Mesodermal cell (in vitro differentiated cells): ENCODE data around the gene ACSL4.
"Not testable (repeated sequence)": the region's sequence is repeated elsewhere in the genome, so short reads cannot be mapped to it uniquely, and the experiment has no call there.

Experiments
- H3K27ac ChIP-seq: 2 replicates; pipeline ENCODE4 v1.7.0; 2013; ENCODE audit warnings: mild to moderate bottlenecking, low read depth, low read length, moderate library complexity; ENCODE audit not compliant: severe bottlenecking
- H3K36me3 ChIP-seq: 2 replicates; pipeline ENCODE4 v1.7.1; 2013; ENCODE audit warnings: mild to moderate bottlenecking, low read length, moderate library complexity; ENCODE audit not compliant: control insufficient read depth, insufficient read depth
- H3K4me1 ChIP-seq: one replicate; pipeline ENCODE4 v1.7.1; 2013; ENCODE audit warnings: mild to moderate bottlenecking, low read length; ENCODE audit not compliant: insufficient read depth, control insufficient read depth, poor library complexity, severe bottlenecking
- H3K4me3 ChIP-seq: 2 replicates; pipeline ENCODE4 v1.7.0; 2013; ENCODE audit warnings: low read length, control low read depth, mild to moderate bottlenecking; ENCODE audit not compliant: insufficient read depth, poor library complexity, severe bottlenecking; ENCODE audit errors: extremely low read depth
- H3K9me3 ChIP-seq: 2 replicates; pipeline ENCODE4 v1.7.1; 2013; ENCODE audit warnings: mild to moderate bottlenecking, low read length, moderate library complexity; ENCODE audit not compliant: control insufficient read depth
- WGBS, 2 experiments: methylation state at CpG; one replicate each; pipeline ENCODE4 v1.1.5; 2013; ENCODE audit warnings: missing lambda C conversion rate in 2 of 2; ENCODE audit not compliant: insufficient coverage in 2 of 2; 5-methylcytosine and 5-hydroxymethylcytosine counted together

Gene ACSL4

GRCh38 chrX:109753256-109753655, 20.2 kb upstream of the ACSL4 start:
- H3K9me3 ChIP-seq, result no peaks in the 10 kb centered on the region
- 100% methylated on average over 1 of the region's 4 CpGs; no CpG with 5 or more reads in 1 of the 2 experiments for WGBS, 2 experiments
- H3K36me3 ChIP-seq, result no peaks in the 10 kb centered on the region
- H3K4me3 ChIP-seq, result no peak overlapping the region
- H3K4me1 ChIP-seq, result no peaks in the 10 kb centered on the region
- no peak overlapping the region for H3K27ac ChIP-seq

DNA sequence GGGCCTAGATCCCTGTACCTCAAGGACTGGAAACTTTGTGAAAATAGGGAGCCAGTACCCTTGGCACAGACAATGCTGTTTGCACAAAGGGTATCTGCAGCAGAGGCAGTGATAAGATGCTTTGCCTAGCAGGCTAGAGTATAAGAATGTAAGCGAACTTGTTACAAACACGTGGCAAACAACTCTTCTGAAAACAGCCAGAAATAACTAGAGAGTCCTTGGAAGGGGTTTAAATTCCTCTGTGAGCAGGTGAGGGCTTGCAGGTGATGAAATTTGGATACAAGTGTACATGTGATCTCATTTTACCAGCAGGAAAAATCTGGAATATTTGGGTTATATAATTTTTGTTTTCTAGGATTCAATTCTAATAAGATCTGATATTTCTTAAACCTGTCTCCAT, 18.6 kb upstream of the ACSL4 start:
- no peaks in the 10 kb centered on the region for H3K36me3 ChIP-seq
- H3K4me3 ChIP-seq, result no peak overlapping the region

DNA sequence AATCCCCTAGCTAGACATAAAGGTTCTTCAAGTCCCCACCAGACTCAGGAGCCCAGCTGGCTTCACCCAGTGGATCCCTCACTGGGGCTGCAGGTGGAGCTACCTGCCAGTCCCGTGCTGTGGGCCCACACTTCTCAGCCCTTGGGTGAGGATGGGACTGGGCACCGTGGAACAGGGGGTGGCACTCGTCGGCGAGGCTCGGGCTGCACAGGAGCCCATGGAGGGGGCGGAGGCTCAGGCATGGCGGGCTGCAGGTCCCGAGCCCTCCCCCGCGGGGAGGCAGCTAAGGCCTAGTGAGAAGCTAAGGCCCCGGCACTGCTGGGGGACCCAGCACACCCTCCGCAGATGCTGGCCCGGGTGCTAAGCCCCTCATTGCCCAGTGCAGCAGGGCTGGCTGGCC, 16.1 kb upstream of the ACSL4 start:
- Histone ChIP-seq H3K4me3 (no peak overlapping the region), H3K4me1 (no peaks in the 10 kb centered on the region), H3K9me3 (no peaks in the 10 kb centered on the region), H3K27ac (no peak overlapping the region), H3K36me3 (no peaks in the 10 kb centered on the region)
- 92% methylated on average over 2 of the region's 14 CpGs; no CpG with 5 or more reads in 1 of the 2 experiments for WGBS, 2 experiments

More for the DNA sequence above, 18.6 kb upstream of the ACSL4 start:
- WGBS, 2 experiments, result no CpG with 5 or more reads among the region's 2 CpGs
- no peaks in the 10 kb centered on the region for H3K4me1 ChIP-seq
- H3K27ac ChIP-seq, result no peak overlapping the region
- H3K9me3 ChIP-seq, result no peaks in the 10 kb centered on the region

DNA sequence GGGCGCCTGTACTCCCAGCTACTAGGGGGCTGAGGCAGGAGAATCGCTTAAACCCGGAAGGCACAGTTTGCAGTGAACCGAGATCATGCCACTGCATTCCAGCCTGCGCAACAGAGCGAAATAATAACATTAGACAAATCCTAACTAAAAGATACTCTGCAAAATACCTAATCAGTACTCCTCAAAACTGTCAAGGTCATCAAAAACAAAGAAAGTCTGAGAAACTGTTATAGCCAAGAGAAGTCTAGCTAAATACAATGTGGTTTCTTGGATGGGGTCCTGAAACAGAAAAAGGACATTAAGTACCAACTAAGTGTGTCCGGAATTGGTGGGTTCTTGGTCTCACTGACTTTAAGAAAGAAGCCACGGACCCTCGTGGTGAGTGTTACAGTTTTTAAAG, 14.6 kb upstream of the ACSL4 start:
- WGBS, 2 experiments, result 95% methylated on average over 3 to 4 of the region's 9 CpGs
- no peak overlapping the region for H3K4me3 ChIP-seq
- no peaks in the 10 kb centered on the region for H3K9me3 ChIP-seq
- H3K4me1 ChIP-seq, result no peaks in the 10 kb centered on the region
- H3K36me3 ChIP-seq, result no peaks in the 10 kb centered on the region
- H3K27ac ChIP-seq, result no peak overlapping the region

DNA sequence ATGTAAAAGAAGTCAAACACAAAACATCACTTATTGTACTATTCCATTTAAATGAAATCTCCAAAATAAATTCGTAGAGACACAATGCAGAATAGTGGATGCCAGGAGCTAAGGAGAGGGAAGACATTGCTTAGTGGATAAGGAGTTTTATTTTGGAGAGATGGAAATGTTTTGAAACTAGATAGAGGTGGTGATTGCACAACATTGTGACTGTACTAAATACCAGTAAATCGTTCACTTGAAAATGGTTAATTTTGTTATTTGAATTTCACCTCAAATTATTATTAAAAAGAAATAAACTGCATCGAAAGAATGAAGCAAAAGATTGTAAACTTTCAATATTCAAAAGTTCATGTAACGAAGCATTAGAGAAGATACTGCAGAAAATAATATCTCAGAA, 9.7 kb upstream of the ACSL4 start:
- WGBS, 2 experiments, result no CpG with 5 or more reads among the region's 4 CpGs
- Histone ChIP-seq H3K4me1 (no peaks in the 10 kb centered on the region), H3K9me3 (no peaks in the 10 kb centered on the region), H3K4me3 (no peak overlapping the region), H3K36me3 (no peaks in the 10 kb centered on the region), H3K27ac (no peak overlapping the region)

DNA sequence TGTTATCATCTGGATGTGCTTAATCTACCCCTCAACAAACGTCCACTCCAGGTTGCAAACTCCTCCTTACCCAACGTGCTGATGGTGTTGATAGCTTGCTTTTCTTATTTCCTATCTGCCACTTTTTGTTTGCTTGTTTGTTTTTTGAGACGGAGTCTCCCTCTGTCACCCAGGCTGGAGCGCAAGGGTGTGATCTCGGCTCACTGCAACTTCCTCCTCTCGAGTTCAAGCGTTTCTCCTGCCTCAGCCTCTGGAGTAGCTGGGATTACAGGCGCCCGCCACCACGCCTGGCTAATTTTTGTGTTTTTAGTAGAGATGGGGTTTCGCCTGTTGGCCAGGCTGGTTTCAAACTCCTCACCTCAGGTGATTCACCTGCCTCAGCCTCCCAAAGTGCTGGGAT, 7.8 kb upstream of the ACSL4 start:
- H3K9me3 ChIP-seq, H3K27ac ChIP-seq, H3K4me1 ChIP-seq, H3K36me3 ChIP-seq, H3K4me3 ChIP-seq: not testable (repeated sequence)
- no CpG with 5 or more reads among the region's 11 CpGs for WGBS, 2 experiments

DNA sequence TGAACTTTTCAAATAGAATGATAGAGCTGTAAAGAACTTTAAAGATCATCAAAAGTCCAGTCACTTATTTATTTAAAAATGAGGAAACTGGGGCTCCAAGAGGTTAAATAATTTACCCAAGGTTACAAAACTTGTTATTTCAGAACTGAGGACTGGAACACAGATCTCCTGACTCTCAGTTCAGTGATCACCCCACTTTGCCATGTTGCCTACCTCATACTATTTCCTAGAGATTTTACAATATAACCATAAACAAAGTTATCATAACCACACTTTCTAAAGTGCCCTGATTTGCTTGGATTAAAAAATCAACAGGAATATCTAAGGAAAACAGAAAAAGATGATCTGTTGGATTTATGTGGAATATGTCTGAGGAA, 7.4 kb upstream of the ACSL4 start:
- H3K36me3 ChIP-seq, result no peaks in the 10 kb centered on the region

GRCh38 chrX:109739625-109740432, 6.8 kb upstream of the ACSL4 start:
- Histone ChIP-seq H3K36me3 (no peaks in the 10 kb centered on the region), H3K4me3 (no peak overlapping the region), H3K27ac (no peak overlapping the region), H3K4me1 (no peaks in the 10 kb centered on the region), H3K9me3 (no peaks in the 10 kb centered on the region)
- WGBS, 2 experiments, result 100% methylated on average over 2 to 3 of the region's 6 CpGs

More for the DNA sequence above, 7.4 kb upstream of the ACSL4 start:
- no peaks in the 10 kb centered on the region for H3K9me3 ChIP-seq
- no peak overlapping the region for H3K4me3 ChIP-seq
- H3K4me1 ChIP-seq, result no peaks in the 10 kb centered on the region
- no peak overlapping the region for H3K27ac ChIP-seq

- no peak overlapping the region for H3K4me3 ChIP-seq
- peaks cover 2% of the 10 kb centered on the region for H3K36me3 ChIP-seq
- no peak overlapping the region for H3K27ac ChIP-seq
- H3K4me1 ChIP-seq, result no peaks in the 10 kb centered on the region
- H3K9me3 ChIP-seq, result no peaks in the 10 kb centered on the region
- no CpG with 5 or more reads among the region's 5 CpGs for WGBS, 2 experiments
These were observed 2.2 kb upstream of the ACSL4 start for GRCh38 chrX:109735202-109735744.

GRCh38 chrX:109733613-109734083, 591 bp upstream of the ACSL4 start:
- Histone ChIP-seq H3K9me3 (no peaks in the 10 kb centered on the region), H3K36me3 (peaks cover 7% of the 10 kb centered on the region), H3K4me1 (no peaks in the 10 kb centered on the region), H3K27ac (peak overlapping the region; percentile 62), H3K4me3 (peak overlapping the region; percentile 71)
- WGBS, 2 experiments, result 25 to 29% methylated on average over 3 to 10 of the region's 15 CpGs
